Right lobe of liver (tissue), 4 donors: Measurements from ENCODE around the gene MCM7.

Experiments
- POLR2A ChIP-seq: fragments of 450-650 bp; IDR thresholded peaks from one replicate; pipeline ENCODE4 v1.6.1; 2017; ENCODE audit warnings: antibody characterized with exemption, mild to moderate bottlenecking
- TF ChIP-seq, protein P1 (sequence below), 4 donors: fragments of 200-600 bp in 3 of 4; fragments of 450-650 bp in 1 of 4; IDR thresholded peaks; one replicate each; pipeline versions ENCODE4 v1.5.1 to v1.8.0; 2016 to 2022; ENCODE audit warnings: antibody characterized with exemption in 4 of 4, mild to moderate bottlenecking in 2 of 4
- donor health status: DM: no; HTN: no; CAD: no.
- donor health status: DM: no; HTN: no; CAD: no.
- donor health status: DM: no; HTN: yes; CAD: no.

DNA sequence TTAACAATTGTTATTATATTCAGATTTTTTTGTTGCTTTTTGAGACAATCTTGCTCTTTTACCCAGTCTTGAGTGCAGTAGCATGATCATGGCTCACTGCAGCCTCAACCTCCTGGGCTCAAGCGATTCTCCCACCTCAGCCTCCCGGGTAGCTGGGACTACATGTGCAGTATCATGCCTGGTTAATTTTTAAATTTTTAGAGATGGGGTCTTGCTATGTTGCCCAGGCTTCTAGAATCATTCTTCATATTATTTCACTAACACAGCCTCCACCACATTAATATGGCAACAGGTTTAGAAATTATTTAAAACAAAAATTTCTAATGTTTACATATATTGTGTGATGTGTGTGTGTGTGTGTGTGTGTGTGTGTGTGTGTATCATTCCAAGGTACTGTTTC is 46.1 kb upstream of the MCM7 start:
- TF ChIP-seq, protein P1, sequence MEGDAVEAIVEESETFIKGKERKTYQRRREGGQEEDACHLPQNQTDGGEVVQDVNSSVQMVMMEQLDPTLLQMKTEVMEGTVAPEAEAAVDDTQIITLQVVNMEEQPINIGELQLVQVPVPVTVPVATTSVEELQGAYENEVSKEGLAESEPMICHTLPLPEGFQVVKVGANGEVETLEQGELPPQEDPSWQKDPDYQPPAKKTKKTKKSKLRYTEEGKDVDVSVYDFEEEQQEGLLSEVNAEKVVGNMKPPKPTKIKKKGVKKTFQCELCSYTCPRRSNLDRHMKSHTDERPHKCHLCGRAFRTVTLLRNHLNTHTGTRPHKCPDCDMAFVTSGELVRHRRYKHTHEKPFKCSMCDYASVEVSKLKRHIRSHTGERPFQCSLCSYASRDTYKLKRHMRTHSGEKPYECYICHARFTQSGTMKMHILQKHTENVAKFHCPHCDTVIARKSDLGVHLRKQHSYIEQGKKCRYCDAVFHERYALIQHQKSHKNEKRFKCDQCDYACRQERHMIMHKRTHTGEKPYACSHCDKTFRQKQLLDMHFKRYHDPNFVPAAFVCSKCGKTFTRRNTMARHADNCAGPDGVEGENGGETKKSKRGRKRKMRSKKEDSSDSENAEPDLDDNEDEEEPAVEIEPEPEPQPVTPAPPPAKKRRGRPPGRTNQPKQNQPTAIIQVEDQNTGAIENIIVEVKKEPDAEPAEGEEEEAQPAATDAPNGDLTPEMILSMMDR (IDR thresholded peaks at IDR 0.05), result no peak
- no peak for TF ChIP-seq POLR2A
